Stimulated activated CD4-positive, alpha-beta T cell treated with anti-CD3 and anti-CD28 coated beads, Interleukin-1b, Interleukin-23, amount 100 ng/mL, for 4 hours (primary cell): Measurements from ENCODE around the gene ZFP69.
A peak's percentile ranks its signal among the peaks of the same experiment; 100 is the strongest.

Experiments
- DNase-seq, 2 donors: peaks; one replicate each; pipeline ENCODE4 v3.0.0-alpha.2; 2020; ENCODE audit warnings: low read depth in 2 of 2

The ZFP69 gene

GRCh38 chr1:40508375-40509341, 31.6 kb downstream of the ZFP69 start, which contains the start of gene EXO5:
TSS of gene EXO5 (plus strand) at chr1:40508767. CDS start at chr1:40514545, 5,778 bp downstream.
- peak; percentile 80 for DNase-seq

DNA sequence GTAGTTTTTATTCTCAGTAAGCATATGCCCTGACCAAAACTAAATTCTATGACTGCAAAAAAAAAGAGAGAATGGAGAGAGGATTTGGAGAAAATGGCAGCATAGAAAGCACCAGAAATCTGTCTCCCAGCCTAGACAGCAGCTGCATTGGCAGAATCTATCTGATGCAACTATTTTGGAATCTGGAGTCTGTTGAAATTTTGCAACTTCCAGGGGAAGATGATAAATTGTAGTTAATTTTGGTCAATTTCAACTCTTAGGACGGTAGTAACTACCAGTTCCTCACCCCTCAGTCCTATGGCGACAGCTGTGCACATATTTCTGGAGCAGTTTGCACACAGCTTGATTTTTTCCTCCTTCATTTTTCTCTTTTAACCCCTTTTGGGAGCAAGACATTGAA, 42.4 kb downstream of the ZFP69 start:
- no peak for DNase-seq

DNA sequence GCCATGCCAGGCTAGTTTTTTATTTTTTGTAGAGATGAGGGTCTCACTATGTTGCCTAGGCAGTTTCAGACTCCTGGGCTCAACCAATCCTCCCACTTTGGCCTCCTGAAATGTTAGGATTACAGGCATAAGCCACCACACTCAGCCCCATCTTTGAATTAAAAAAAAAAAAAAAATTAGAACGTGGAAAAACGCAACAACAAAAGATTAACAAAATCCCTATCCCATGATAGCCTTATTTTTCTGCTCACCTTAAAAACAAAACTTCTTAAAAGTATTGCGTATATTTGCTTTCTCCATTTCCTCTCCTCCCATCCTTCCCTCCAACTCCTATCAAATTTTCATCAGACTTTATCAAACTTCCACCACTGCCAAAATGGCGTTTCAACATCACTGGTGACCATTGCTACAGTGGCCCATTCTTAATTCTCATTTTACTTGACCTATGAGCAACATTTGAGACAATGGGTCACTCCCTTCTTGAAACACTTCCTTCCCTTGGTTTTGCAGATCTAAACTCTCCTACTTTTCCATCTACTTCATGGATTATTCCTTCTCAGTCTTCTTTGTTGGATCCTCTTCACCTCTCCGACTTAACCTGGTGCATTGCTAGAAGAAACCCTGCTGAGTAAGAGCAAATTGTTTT, 53.8 kb downstream of the ZFP69 start:
- DNase-seq = no peak

DNA sequence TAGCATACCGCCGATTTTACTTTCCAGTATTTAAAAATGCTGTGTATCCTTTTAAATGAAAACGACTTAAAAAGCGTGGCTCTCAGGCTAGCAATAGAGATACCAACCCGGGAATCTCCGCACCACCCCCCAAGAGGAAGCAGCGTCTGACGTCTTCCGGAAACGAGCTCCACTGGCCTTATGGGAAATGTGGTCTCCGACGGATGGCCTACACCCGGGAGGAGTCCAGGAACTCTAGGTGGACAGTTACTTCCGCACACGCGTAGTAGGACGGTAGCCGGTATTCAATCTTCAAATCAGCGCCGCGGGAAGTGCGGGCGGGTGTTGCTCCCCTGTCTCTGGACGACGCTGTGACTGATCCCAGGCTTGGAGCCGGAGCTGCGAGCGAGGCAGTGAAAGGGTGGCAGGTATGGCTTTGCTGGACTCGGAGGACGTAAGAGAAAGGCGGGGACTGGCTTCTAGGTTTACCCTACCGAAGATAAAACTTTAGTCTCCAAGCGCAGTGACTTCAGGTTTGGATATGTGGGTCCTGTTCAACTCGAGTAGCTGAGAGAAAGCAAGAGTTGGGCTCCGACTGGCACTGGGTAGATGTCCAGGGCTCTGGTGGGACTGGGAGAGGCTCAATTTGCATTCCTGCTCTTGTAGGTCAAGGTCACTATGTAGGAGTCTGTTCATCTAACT, 54.4 kb downstream of the ZFP69 start, which contains the start of gene ZNF684:
Gene ZNF684 (plus strand): TSS at position 257 of the 681 bp plus-strand sequence. CDS start 1,530 bp downstream, outside the sequence.
- peak; percentile 65 to 78 for DNase-seq

GRCh38 chr1:40532062-40532389, 54.9 kb downstream of the ZFP69 start:
- no peak for DNase-seq

DNA sequence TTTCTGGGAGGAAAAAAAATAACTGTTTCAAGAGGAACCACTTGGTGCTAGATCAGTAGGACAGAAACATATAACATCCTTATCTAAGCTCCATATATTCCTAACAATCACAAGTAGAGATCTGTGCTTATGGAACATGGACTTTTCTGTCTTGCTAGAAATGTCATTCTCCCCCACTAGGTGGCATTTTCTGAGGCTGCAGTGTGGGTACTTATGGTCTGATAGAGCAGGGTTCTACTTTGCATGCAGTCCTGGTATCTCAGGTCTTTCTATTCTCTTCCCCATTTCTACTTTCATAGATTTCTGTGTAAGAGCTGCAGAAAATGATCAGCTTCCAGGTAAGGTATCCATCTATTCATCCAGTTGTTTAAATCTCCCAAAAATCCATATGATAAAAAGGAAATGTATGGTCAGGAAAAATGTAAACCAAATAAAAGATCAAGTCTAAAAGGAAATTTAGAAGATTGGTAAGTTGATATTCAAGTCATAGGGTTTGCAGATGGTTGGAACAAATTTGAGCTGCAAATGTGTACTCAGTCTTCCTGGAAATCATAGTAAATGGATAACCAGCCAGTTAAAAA, 55.8 kb downstream of the ZFP69 start:
- no peak for DNase-seq

GRCh38 chr1:40534589-40534988, 57.5 kb downstream of the ZFP69 start:
- DNase-seq = no peak

DNA sequence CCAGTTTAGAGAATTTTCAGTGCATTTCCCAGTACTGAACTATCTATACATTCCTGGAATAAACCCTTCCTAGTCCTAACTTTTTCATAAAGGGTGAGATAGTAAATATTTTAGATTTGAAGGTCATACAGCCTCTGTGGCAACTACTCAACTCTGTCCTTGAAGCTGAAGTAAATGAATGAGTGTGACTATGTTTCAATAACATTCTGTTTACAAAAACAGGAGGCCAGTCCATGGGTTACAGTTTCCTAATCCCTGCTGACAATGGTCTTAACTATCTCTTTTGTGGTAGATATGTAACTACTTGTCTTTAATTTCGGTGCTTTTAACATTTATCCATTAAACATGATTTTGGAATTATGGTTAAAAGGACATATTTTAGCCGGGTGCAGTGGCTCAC, 58.6 kb downstream of the ZFP69 start:
- DNase-seq = no peak

DNA sequence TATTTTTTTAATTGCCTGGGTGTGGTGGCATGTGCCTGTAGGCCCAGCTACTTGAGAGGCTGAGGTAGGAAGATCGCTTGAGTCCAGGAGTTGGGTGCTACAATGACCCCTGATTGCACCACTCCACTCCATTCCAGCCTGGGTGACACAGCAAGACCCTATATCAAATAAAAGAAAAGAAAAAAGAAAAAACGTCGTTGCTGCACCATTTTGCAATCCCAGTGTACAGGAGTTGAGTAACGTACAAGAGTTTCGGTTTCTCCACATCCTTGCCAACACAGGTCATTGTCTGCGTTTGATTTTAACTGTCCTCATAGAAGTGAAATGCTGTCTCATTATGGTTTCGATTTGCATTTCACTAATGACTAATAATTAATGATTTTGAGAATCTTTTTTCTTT, 62.2 kb downstream of the ZFP69 start:
- no peak for DNase-seq
